Right lobe of liver (tissue), 4 donors: ENCODE measurements around the gene APPL1.

Experiments used
- POLR2A ChIP-seq: fragments of 450-650 bp; IDR thresholded peaks from one replicate; pipeline ENCODE4 v1.6.1; 2017; ENCODE audit warnings: antibody characterized with exemption, mild to moderate bottlenecking
- TF ChIP-seq, protein P1 (sequence below), 4 donors: fragments of 200-600 bp in 3 of 4; fragments of 450-650 bp in 1 of 4; IDR thresholded peaks; one replicate each; pipeline versions ENCODE4 v1.5.1 to v1.8.0; 2016 to 2022; ENCODE audit warnings: antibody characterized with exemption in 4 of 4, mild to moderate bottlenecking in 2 of 4
- donor health status: DM: no; HTN: no; CAD: no.
- donor health status: DM: no; HTN: no; CAD: no.
- donor health status: DM: no; HTN: yes; CAD: no.

DNA sequence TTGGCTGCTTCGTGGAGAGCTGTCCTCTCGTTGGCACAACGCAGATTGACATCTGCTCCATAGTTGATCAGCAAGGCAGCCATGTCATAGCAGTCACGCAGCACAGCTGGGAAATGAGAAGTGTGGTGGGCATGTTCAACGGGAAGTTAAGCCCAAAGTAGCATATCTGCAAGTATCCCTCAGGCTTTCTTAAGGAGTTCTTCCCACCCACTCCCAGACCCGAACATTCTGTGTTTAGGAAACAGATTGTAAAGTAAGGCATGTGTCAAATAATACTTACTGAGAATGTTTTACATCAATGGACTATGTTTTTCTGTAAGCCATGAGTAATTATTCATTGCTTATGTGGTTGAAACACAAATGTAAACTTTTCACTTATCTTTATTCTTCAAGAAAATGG is 55.8 kb downstream of the APPL1 start:
- TF ChIP-seq, protein P1, sequence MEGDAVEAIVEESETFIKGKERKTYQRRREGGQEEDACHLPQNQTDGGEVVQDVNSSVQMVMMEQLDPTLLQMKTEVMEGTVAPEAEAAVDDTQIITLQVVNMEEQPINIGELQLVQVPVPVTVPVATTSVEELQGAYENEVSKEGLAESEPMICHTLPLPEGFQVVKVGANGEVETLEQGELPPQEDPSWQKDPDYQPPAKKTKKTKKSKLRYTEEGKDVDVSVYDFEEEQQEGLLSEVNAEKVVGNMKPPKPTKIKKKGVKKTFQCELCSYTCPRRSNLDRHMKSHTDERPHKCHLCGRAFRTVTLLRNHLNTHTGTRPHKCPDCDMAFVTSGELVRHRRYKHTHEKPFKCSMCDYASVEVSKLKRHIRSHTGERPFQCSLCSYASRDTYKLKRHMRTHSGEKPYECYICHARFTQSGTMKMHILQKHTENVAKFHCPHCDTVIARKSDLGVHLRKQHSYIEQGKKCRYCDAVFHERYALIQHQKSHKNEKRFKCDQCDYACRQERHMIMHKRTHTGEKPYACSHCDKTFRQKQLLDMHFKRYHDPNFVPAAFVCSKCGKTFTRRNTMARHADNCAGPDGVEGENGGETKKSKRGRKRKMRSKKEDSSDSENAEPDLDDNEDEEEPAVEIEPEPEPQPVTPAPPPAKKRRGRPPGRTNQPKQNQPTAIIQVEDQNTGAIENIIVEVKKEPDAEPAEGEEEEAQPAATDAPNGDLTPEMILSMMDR (IDR thresholded peaks at IDR 0.05), result no peak
- no peak for TF ChIP-seq POLR2A
